ENCODE measurements around the gene CDC5L. TPM values are rescaled to one million over a fixed set of nuclear protein-coding genes. Genes with fewer than 3 reads are reported as not detected.
"Not testable (repeated sequence)": the region's sequence is repeated elsewhere in the genome, so short reads cannot be mapped to it uniquely, and the experiment has no call there.

CDC5L gene
- polyA plus RNA-seq, 3 donors: 4.9 to 10.2 (median 7.4) TPM

GRCh38 chr6:44349904-44350649, 37.4 kb upstream of the CDC5L start:
- Histone ChIP-seq H2AFZ (ENCODE audit: insufficient read depth, low read depth, low read length, poor library complexity, severe bottlenecking) (no peak overlapping the region), H3K9me3 (replicated peaks in 1 of 2; ENCODE audit: control insufficient read depth in 1 of 2, insufficient read depth in 1 of 2, low read length in 2 of 2) (no peaks in the 10 kb centered on the region), H3K36me3 (replicated peaks in 1 of 2; ENCODE audit: control insufficient read depth in 1 of 2, insufficient read depth in 2 of 2, low read length in 2 of 2) (no peaks in the 10 kb centered on the region), H3K27ac (ENCODE audit: low read depth in 1 of 2, low read length in 2 of 2) (no peak overlapping the region), H3K4me2 (replicated peaks; ENCODE audit: extremely low read depth, low read length, poor library complexity, severe bottlenecking) (no peak overlapping the region), H3K4me3 (replicated peaks in 1 of 3; ENCODE audit: low read depth in 2 of 3, low read length in 3 of 3) (no peak overlapping the region), H3K4me1 (ENCODE audit: control insufficient read depth in 1 of 2, insufficient read depth in 2 of 2, low read length in 2 of 2) (no peaks in the 10 kb centered on the region), H3K79me2 (ENCODE audit: insufficient read depth, low read length) (no peaks in the 10 kb centered on the region), H3K27me3 (ENCODE audit: control insufficient read depth in 2 of 2, insufficient read depth in 2 of 2, low read length in 2 of 2) (no peaks in the 10 kb centered on the region), H4K20me1 (ENCODE audit: insufficient read depth, low read length) (no peaks in the 10 kb centered on the region), H3K9ac (ENCODE audit: insufficient read depth, low read length, poor library complexity, severe bottlenecking) (no peak overlapping the region)
- intact Hi-C loops (cut with micrococcal nuclease): no loop called here
- H3K9me3 Mint-ChIP-seq: peaks cover 0 to 6% (median 0%) of the 10 kb centered on the region in 7 donors
- no peak overlapping the region for H3K4me3 Mint-ChIP-seq
- 68% methylated on average over 5 of the region's 6 CpGs for WGBS (ENCODE audit: insufficient coverage)
- H3K36me3 Mint-ChIP-seq: no peaks in the 10 kb centered on the region
- no peak overlapping the region for H3K27ac Mint-ChIP-seq
- H3K27me3 Mint-ChIP-seq (ENCODE audit: low read depth in 3 of 3): peaks cover 1 to 6% (median 4%) of the 10 kb centered on the region in 3 donors
- no peaks in the 10 kb centered on the region for H3K4me1 Mint-ChIP-seq
- no peak for TF ChIP-seq CTCF (IDR thresholded peaks at IDR 0.05)
- DNase-seq: peak in 1 of 3 donors; percentile 27

- H3K27me3 ChIP-seq (ENCODE audit: control insufficient read depth in 2 of 2, insufficient read depth in 2 of 2, low read length in 2 of 2); H3K27ac ChIP-seq (ENCODE audit: low read depth in 1 of 2, low read length in 2 of 2); H3K79me2 ChIP-seq (ENCODE audit: insufficient read depth, low read length); H3K4me3 Mint-ChIP-seq; H3K4me3 ChIP-seq (replicated peaks in 1 of 3; ENCODE audit: low read depth in 2 of 3, low read length in 3 of 3); H3K4me1 ChIP-seq (ENCODE audit: control insufficient read depth in 1 of 2, insufficient read depth in 2 of 2, low read length in 2 of 2); H4K20me1 ChIP-seq (ENCODE audit: insufficient read depth, low read length); H3K9me3 Mint-ChIP-seq; H3K4me2 ChIP-seq (replicated peaks; ENCODE audit: extremely low read depth, low read length, poor library complexity, severe bottlenecking); H3K9me3 ChIP-seq (replicated peaks in 1 of 2; ENCODE audit: control insufficient read depth in 1 of 2, insufficient read depth in 1 of 2, low read length in 2 of 2); DNase-seq; H2AFZ ChIP-seq (ENCODE audit: insufficient read depth, low read depth, low read length, poor library complexity, severe bottlenecking); H3K27ac Mint-ChIP-seq; intact Hi-C loops (cut with micrococcal nuclease); H3K36me3 Mint-ChIP-seq; H3K27me3 Mint-ChIP-seq (ENCODE audit: low read depth in 3 of 3); H3K9ac ChIP-seq (ENCODE audit: insufficient read depth, low read length, poor library complexity, severe bottlenecking); H3K4me1 Mint-ChIP-seq; H3K36me3 ChIP-seq (replicated peaks in 1 of 2; ENCODE audit: control insufficient read depth in 1 of 2, insufficient read depth in 2 of 2, low read length in 2 of 2): not testable (repeated sequence)
- no CpG with 5 or more reads among the region's 4 CpGs for WGBS (ENCODE audit: insufficient coverage)
These were observed 36.9 kb upstream of the CDC5L start for GRCh38 chr6:44350650-44350994.
